ENCODE data around the gene DZANK1.

GRCh38 chr20:18405826-18406225 lies 61.0 kb downstream of the DZANK1 start:
- TF ChIP-seq CTCF (IDR thresholded peaks at IDR 0.05; ENCODE audit: poor library complexity, severe bottlenecking) (no peak), EP300 (conservative IDR thresholded peaks at IDR 0.05; ENCODE audit: poor library complexity, severe bottlenecking) (no peak), POLR2AphosphoS5 (IDR thresholded peaks at IDR 0.05) (no peak), EZH2 (IDR thresholded peaks at IDR 0.05; ENCODE audit: borderline replicate concordance, insufficient read depth, low read length, poor library complexity, severe bottlenecking) (no peak), RAD21 (conservative IDR thresholded peaks at IDR 0.05) (no peak), SMC3 (conservative IDR thresholded peaks at IDR 0.05; ENCODE audit: poor library complexity) (no peak), TAF1 (IDR thresholded peaks at IDR 0.05; ENCODE audit: low read depth) (no peak), REST (IDR thresholded peaks at IDR 0.05; ENCODE audit: borderline replicate concordance) (no peak), MXI1 (conservative IDR thresholded peaks at IDR 0.05; ENCODE audit: poor library complexity, severe bottlenecking) (no peak)
